Breast epithelium (tissue), 3 donors: ENCODE measurements around the gene KLK5.
"Not testable (repeated sequence)": the region's sequence is repeated elsewhere in the genome, so short reads cannot be mapped to it uniquely, and the experiment has no call there.

Source experiments
- CTCF ChIP-seq, 3 donors: fragments of 450-650 bp; IDR thresholded peaks; one replicate each; pipeline ENCODE4 v1.5.1; 2016 to 2017; ENCODE audit warnings: antibody characterized with exemption in 3 of 3, mild to moderate bottlenecking in 3 of 3, moderate library complexity in 3 of 3
- POLR2A ChIP-seq: fragments of 450-650 bp; IDR thresholded peaks from one replicate; pipeline ENCODE4 v1.6.1; 2016; ENCODE audit warnings: antibody characterized with exemption, mild to moderate bottlenecking, moderate library complexity
- POLR2AphosphoS5 ChIP-seq, 3 donors: sonication (generic); formaldehyde crosslinking; IDR thresholded peaks; one replicate each; pipeline ENCODE4 v1.6.1; 2017; ENCODE audit warnings: antibody characterized with exemption in 3 of 3

DNA sequence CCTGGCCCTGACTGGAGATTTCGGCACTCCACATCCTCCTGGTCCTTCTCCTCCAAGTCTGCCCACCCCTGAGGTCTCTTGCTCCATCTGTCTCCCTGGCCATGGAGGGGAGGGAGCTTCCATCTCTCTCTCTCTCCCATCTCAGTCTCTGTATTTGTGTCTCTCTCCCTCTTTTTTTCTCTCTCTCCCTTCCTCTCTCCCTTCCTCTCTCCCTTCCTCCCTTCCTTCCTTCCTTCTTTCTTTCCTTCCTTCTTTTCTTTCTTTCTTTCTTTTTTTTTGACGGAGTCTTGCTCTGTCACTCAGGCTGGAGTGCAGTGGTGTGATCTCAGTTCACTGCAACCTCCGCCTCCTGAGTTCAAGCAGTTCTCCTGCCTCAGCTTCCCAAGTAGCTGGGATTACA lies 17.0 kb upstream of the KLK5 start:
- not testable (repeated sequence) for TF ChIP-seq CTCF (IDR thresholded peaks at IDR 0.05); POLR2A; POLR2AphosphoS5 (IDR thresholded peaks at IDR 0.05)
